Panc1 (cell line): ENCODE measurements around the gene HAL. TPM values are rescaled to one million over a fixed set of nuclear protein-coding genes. Genes with fewer than 3 reads are reported as not detected.

Source experiments
- ATAC-seq: fragments of 200-7000 bp; cut with Tn5 transposase; 2 replicates; pipeline ENCODE4 v1.9.1; 2020; ENCODE audit warnings: mild to moderate bottlenecking, moderate library complexity
- BruUV-seq: library from RNA; stranded (reverse); fragments of 400-500 nt; replicated peaks from 2 replicates; lab custom pipeline; 2021; lab: Mats Ljungman, UMichigan
- CTCF ChIA-PET: fragments of 300-600 bp; sonication (Branson Sonifier 250); formaldehyde crosslinking; loops from one replicate; lab custom pipeline; 2022; ENCODE audit warnings: antibody characterized with exemption; lab: Charles Lee
- POLR2A ChIA-PET: fragments of 300-600 bp; sonication (Branson Sonifier 250); formaldehyde crosslinking; loops from one replicate; lab custom pipeline; 2022; ENCODE audit warnings: antibody characterized with exemption; lab: Charles Lee
- DNase-seq: peaks from one replicate; pipeline ENCODE4 v3.0.0-alpha.2; 2010; ENCODE audit warnings: low read depth, low spot score
- H3K27ac ChIP-seq: 2 replicates; pipeline ENCODE4 v1.5.1; 2011; ENCODE audit warnings: mild to moderate bottlenecking, low read length, inconsistent platforms
- H3K27me3 ChIP-seq: fragments of 200-500 bp; sonication (Bioruptor generic); 2 replicates; pipeline ENCODE4 v1.6.0; 2014; ENCODE audit warnings: low read length, inconsistent platforms; ENCODE audit not compliant: control insufficient read depth, insufficient read depth
- H3K36me3 ChIP-seq: fragments of 200-500 bp; sonication (Bioruptor generic); 2 replicates; pipeline ENCODE4 v1.5.1; 2014; ENCODE audit warnings: inconsistent platforms, mild to moderate bottlenecking, low read length, moderate library complexity; ENCODE audit not compliant: control insufficient read depth, insufficient read depth
- H3K4me1 ChIP-seq: 2 replicates; pipeline ENCODE4 v1.5.1; 2011; ENCODE audit warnings: inconsistent platforms, mild to moderate bottlenecking, low read length, moderate library complexity; ENCODE audit not compliant: control insufficient read depth, insufficient read depth
- H3K4me3 ChIP-seq, 2 experiments: 2 replicates each; pipeline ENCODE4 v1.5.1; 2011 to 2012; ENCODE audit warnings: low read depth in 2 of 2, low read length in 2 of 2, mild to moderate bottlenecking in 2 of 2, inconsistent platforms in 1 of 2, moderate library complexity in 1 of 2
- H3K9me3 ChIP-seq: fragments of 200-500 bp; sonication (Bioruptor generic); 2 replicates; pipeline ENCODE4 v1.5.1; 2014; ENCODE audit warnings: low read depth, mild to moderate bottlenecking, inconsistent platforms, low read length, moderate library complexity; ENCODE audit not compliant: control insufficient read depth, insufficient read depth
- POLR2AphosphoS5 ChIP-seq: IDR thresholded peaks from 2 replicates; pipeline ENCODE4 v1.6.1; 2012; ENCODE audit warnings: mild to moderate bottlenecking, low read depth, low read length, moderate library complexity
- SIN3A ChIP-seq: IDR thresholded peaks from 2 replicates; pipeline ENCODE4 v1.6.1; 2012; ENCODE audit warnings: low read depth, mild to moderate bottlenecking, low read length, moderate library complexity, borderline replicate concordance; ENCODE audit not compliant: insufficient read depth
- TCF7L2 ChIP-seq: IDR thresholded peaks from 2 replicates; pipeline ENCODE4 v1.6.1; 2011; ENCODE audit warnings: mild to moderate bottlenecking, low read depth, low read length, inconsistent platforms
- in situ Hi-C: cut with HindIII; loops from 2 replicates; pipeline ENCODE4 v1.10.0; 2016; ENCODE audit warnings: low sequenced_read_pairs, low pct_unique_long_range_greater_than_20kb
- intact Hi-C: fragments of 100-400 bp; cut with micrococcal nuclease; formaldehyde crosslinking; loops from one replicate; pipeline ENCODE4 v1.10.0; 2022; ENCODE audit not compliant: unreplicated experiment
- total RNA-seq: library from RNA; stranded (reverse); gene quantifications from one replicate; pipeline ENCODE4 v1.2.1, GENCODE V29; 2021; ENCODE audit not compliant: unreplicated experiment
- TF ChIP-seq, protein P1 (sequence below), 2 experiments: IDR thresholded peaks; 2 replicates each; pipeline ENCODE4 v1.6.1; 2011 to 2012; ENCODE audit warnings: low read depth in 2 of 2, control low read depth in 1 of 2, low read length in 1 of 2, mild to moderate bottlenecking in 1 of 2, moderate library complexity in 1 of 2; ENCODE audit not compliant: insufficient read depth in 1 of 2
- TF ChIP-seq, protein P2 (sequence below): fragments of 450-650 bp; IDR thresholded peaks from 2 replicates; pipeline ENCODE4 v1.5.1; 2017; ENCODE audit warnings: mild to moderate bottlenecking

Gene HAL
- total RNA-seq, 1 experiment from 2014 or later, result 0.08 TPM

DNA sequence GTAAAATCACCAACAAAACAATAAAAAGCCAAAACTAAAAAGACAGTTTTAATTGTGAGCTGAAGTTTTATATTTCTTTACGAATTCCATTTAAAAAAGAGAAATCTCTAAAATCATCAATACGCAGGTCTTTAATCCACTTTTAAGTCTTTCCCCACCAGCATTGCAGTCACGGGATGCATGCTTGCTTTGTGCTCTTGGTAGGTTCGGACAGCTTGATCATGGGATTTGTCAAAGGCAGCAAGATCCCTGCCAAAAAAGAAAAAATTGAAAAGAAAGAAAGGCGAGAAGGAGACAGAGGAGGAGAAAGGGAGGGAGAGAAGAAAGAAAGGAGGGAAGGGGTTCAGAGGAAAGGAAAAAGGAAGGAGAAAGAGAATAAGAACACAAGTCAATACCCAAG lies 4.7 kb upstream of the HAL start:
- ChIA-PET POLR2A (interaction anchor here (0.6 kb wide), 1 partner anchor 11 kb away, joined by 4 read pairs; no protein-coding TSS in a partner anchor), CTCF (no interaction called here)
- H3K4me3 ChIP-seq, result no peak overlapping the region
- no peak for DNase-seq
- H3K36me3 ChIP-seq, result peaks cover 10% of the 10 kb centered on the region; the same call in 1 of the 2 replicates
- H3K9me3 ChIP-seq, result no peaks in the 10 kb centered on the region
- H3K4me1 ChIP-seq, result no peaks in the 10 kb centered on the region
- H3K27me3 ChIP-seq, result no peaks in the 10 kb centered on the region
- no peak overlapping the region for H3K27ac ChIP-seq
- in situ Hi-C loops (no loop called here), intact Hi-C loops (no loop called here)
- BruUV-seq, result no TSS peak
- no peak for ATAC-seq
- TF ChIP-seq TCF7L2 (no peak), SIN3A (no peak), POLR2AphosphoS5 (no peak)
- TF ChIP-seq, protein P1, sequence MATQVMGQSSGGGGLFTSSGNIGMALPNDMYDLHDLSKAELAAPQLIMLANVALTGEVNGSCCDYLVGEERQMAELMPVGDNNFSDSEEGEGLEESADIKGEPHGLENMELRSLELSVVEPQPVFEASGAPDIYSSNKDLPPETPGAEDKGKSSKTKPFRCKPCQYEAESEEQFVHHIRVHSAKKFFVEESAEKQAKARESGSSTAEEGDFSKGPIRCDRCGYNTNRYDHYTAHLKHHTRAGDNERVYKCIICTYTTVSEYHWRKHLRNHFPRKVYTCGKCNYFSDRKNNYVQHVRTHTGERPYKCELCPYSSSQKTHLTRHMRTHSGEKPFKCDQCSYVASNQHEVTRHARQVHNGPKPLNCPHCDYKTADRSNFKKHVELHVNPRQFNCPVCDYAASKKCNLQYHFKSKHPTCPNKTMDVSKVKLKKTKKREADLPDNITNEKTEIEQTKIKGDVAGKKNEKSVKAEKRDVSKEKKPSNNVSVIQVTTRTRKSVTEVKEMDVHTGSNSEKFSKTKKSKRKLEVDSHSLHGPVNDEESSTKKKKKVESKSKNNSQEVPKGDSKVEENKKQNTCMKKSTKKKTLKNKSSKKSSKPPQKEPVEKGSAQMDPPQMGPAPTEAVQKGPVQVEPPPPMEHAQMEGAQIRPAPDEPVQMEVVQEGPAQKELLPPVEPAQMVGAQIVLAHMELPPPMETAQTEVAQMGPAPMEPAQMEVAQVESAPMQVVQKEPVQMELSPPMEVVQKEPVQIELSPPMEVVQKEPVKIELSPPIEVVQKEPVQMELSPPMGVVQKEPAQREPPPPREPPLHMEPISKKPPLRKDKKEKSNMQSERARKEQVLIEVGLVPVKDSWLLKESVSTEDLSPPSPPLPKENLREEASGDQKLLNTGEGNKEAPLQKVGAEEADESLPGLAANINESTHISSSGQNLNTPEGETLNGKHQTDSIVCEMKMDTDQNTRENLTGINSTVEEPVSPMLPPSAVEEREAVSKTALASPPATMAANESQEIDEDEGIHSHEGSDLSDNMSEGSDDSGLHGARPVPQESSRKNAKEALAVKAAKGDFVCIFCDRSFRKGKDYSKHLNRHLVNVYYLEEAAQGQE (IDR thresholded peaks at IDR 0.05; ENCODE audit: insufficient read depth in 1 of 2, low read depth in 2 of 2, low read length in 1 of 2), result no peak
- TF ChIP-seq, protein P2, sequence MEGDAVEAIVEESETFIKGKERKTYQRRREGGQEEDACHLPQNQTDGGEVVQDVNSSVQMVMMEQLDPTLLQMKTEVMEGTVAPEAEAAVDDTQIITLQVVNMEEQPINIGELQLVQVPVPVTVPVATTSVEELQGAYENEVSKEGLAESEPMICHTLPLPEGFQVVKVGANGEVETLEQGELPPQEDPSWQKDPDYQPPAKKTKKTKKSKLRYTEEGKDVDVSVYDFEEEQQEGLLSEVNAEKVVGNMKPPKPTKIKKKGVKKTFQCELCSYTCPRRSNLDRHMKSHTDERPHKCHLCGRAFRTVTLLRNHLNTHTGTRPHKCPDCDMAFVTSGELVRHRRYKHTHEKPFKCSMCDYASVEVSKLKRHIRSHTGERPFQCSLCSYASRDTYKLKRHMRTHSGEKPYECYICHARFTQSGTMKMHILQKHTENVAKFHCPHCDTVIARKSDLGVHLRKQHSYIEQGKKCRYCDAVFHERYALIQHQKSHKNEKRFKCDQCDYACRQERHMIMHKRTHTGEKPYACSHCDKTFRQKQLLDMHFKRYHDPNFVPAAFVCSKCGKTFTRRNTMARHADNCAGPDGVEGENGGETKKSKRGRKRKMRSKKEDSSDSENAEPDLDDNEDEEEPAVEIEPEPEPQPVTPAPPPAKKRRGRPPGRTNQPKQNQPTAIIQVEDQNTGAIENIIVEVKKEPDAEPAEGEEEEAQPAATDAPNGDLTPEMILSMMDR, result no peak

DNA sequence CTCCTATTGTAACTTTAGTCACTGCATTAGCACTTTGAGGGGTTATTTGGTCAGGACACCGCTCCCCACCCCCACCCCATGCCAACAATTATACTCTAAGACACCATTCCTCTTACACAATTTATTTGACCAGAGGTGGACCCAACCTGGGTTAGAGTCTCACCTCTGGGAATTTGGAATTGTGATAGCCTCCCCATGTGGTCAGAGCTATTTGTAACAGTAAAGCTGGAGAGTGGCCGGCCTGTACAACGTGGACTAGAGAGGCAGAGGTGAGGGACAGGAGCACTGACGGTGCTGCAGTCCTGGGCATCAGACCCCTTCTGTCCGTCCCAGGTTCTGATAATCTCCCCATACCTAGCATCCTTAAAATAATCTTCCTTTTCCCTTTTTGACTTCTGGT lies 3.3 kb upstream of the HAL start:
- no peaks in the 10 kb centered on the region for H3K27me3 ChIP-seq
- POLR2A ChIA-PET, result no interaction called here
- ATAC-seq (no peak), DNase-seq (no peak)
- intact Hi-C loops, result loop anchor here (5.0 kb wide), 1 partner anchor 82 kb away; no protein-coding TSS in a partner anchor
- no peak overlapping the region for H3K27ac ChIP-seq
- CTCF ChIA-PET, result interaction anchor here (0.6 to 2.3 kb wide), 5 partner anchors 21 to 421 kb away, joined by 3 to 9 read pairs (median 7); no protein-coding TSS in a partner anchor
- no peak overlapping the region for H3K4me3 ChIP-seq
- BruUV-seq, result no TSS peak
- H3K36me3 ChIP-seq, result peaks cover 7% of the 10 kb centered on the region; the same call in 1 of the 2 replicates
- H3K9me3 ChIP-seq, result no peaks in the 10 kb centered on the region
- H3K4me1 ChIP-seq, result no peaks in the 10 kb centered on the region
- TF ChIP-seq, protein P1 (IDR thresholded peaks at IDR 0.05; ENCODE audit: insufficient read depth in 1 of 2, low read depth in 2 of 2, low read length in 1 of 2), result no peak
- TF ChIP-seq, protein P2, result no peak
- TF ChIP-seq POLR2AphosphoS5 (no peak), TCF7L2 (no peak), SIN3A (no peak)
- in situ Hi-C loops, result no loop called here
